ENCODE data around the gene TACR1. TPM values are rescaled to one million over a fixed set of nuclear protein-coding genes. Genes with fewer than 3 reads are reported as not detected.

Gene TACR1
- polyA plus RNA-seq, 2 donors = 0.35 to 0.72 TPM

GRCh38 chr2:75031906-75032803 is 167.2 kb downstream of the TACR1 start:
- no peaks in the 10 kb centered on the region for H3K4me1 ChIP-seq (ENCODE audit: control insufficient read depth in 2 of 2, insufficient read depth in 2 of 2, low read length in 1 of 2)
- H3K9me3 ChIP-seq (ENCODE audit: control insufficient read depth in 2 of 2, insufficient read depth in 1 of 2, low read depth in 1 of 2, low read length in 1 of 2) = no peaks in the 10 kb centered on the region
- 91 to 92% methylated on average over 5 of the region's 5 CpGs for WGBS, 2 donors
- no peaks in the 10 kb centered on the region for H3K27me3 ChIP-seq (ENCODE audit: control insufficient read depth in 1 of 2, insufficient read depth in 2 of 2, low read length in 2 of 2)
- no peak overlapping the region for H3K27ac ChIP-seq (ENCODE audit: low read depth in 2 of 2, low read length in 1 of 2)
- no peak overlapping the region for H3K4me3 ChIP-seq (ENCODE audit: low read depth in 1 of 2, low read length in 2 of 2)
- no peaks in the 10 kb centered on the region for H3K36me3 ChIP-seq (ENCODE audit: control insufficient read depth in 2 of 2, insufficient read depth in 2 of 2, low read length in 1 of 2)

GRCh38 chr2:75031171-75031570 is 168.1 kb downstream of the TACR1 start:
- H3K4me1 ChIP-seq (ENCODE audit: control insufficient read depth in 2 of 2, insufficient read depth in 2 of 2, low read length in 1 of 2) = no peaks in the 10 kb centered on the region
- 86 to 98% methylated on average over 6 of the region's 6 CpGs for WGBS, 2 donors
- H3K4me3 ChIP-seq (ENCODE audit: low read depth in 1 of 2, low read length in 2 of 2) = no peak overlapping the region
- H3K9me3 ChIP-seq (ENCODE audit: control insufficient read depth in 2 of 2, insufficient read depth in 1 of 2, low read depth in 1 of 2, low read length in 1 of 2) = no peaks in the 10 kb centered on the region
- no peaks in the 10 kb centered on the region for H3K27me3 ChIP-seq (ENCODE audit: control insufficient read depth in 1 of 2, insufficient read depth in 2 of 2, low read length in 2 of 2)
- no peaks in the 10 kb centered on the region for H3K36me3 ChIP-seq (ENCODE audit: control insufficient read depth in 2 of 2, insufficient read depth in 2 of 2, low read length in 1 of 2)
- no peak overlapping the region for H3K27ac ChIP-seq (ENCODE audit: low read depth in 2 of 2, low read length in 1 of 2)

GRCh38 chr2:75030218-75031009 is 168.9 kb downstream of the TACR1 start:
- Histone ChIP-seq H3K36me3 (ENCODE audit: control insufficient read depth in 2 of 2, insufficient read depth in 2 of 2, low read length in 1 of 2) (no peaks in the 10 kb centered on the region), H3K4me1 (ENCODE audit: control insufficient read depth in 2 of 2, insufficient read depth in 2 of 2, low read length in 1 of 2) (no peaks in the 10 kb centered on the region), H3K27ac (ENCODE audit: low read depth in 2 of 2, low read length in 1 of 2) (no peak overlapping the region), H3K9me3 (ENCODE audit: control insufficient read depth in 2 of 2, insufficient read depth in 1 of 2, low read depth in 1 of 2, low read length in 1 of 2) (no peaks in the 10 kb centered on the region), H3K27me3 (ENCODE audit: control insufficient read depth in 1 of 2, insufficient read depth in 2 of 2, low read length in 2 of 2) (no peaks in the 10 kb centered on the region), H3K4me3 (ENCODE audit: low read depth in 1 of 2, low read length in 2 of 2) (no peak overlapping the region)
- WGBS, 2 donors = 85 to 89% methylated on average over 3 of the region's 3 CpGs

- Histone ChIP-seq H3K27ac (ENCODE audit: low read depth in 2 of 2, low read length in 1 of 2) (no peak overlapping the region), H3K9me3 (ENCODE audit: control insufficient read depth in 2 of 2, insufficient read depth in 1 of 2, low read depth in 1 of 2, low read length in 1 of 2) (no peaks in the 10 kb centered on the region), H3K36me3 (ENCODE audit: control insufficient read depth in 2 of 2, insufficient read depth in 2 of 2, low read length in 1 of 2) (no peaks in the 10 kb centered on the region), H3K27me3 (ENCODE audit: control insufficient read depth in 1 of 2, insufficient read depth in 2 of 2, low read length in 2 of 2) (no peaks in the 10 kb centered on the region), H3K4me1 (ENCODE audit: control insufficient read depth in 2 of 2, insufficient read depth in 2 of 2, low read length in 1 of 2) (no peaks in the 10 kb centered on the region), H3K4me3 (ENCODE audit: low read depth in 1 of 2, low read length in 2 of 2) (no peak overlapping the region)
- WGBS, 2 donors = 97% methylated on average over 2 of the region's 2 CpGs
These were observed 171.4 kb downstream of the TACR1 start for GRCh38 chr2:75027886-75028285.

- Histone ChIP-seq H3K36me3 (ENCODE audit: control insufficient read depth in 2 of 2, insufficient read depth in 2 of 2, low read length in 1 of 2) (no peaks in the 10 kb centered on the region), H3K4me1 (ENCODE audit: control insufficient read depth in 2 of 2, insufficient read depth in 2 of 2, low read length in 1 of 2) (no peaks in the 10 kb centered on the region), H3K27me3 (ENCODE audit: control insufficient read depth in 1 of 2, insufficient read depth in 2 of 2, low read length in 2 of 2) (no peaks in the 10 kb centered on the region), H3K4me3 (ENCODE audit: low read depth in 1 of 2, low read length in 2 of 2) (no peak overlapping the region), H3K27ac (ENCODE audit: low read depth in 2 of 2, low read length in 1 of 2) (no peak overlapping the region), H3K9me3 (ENCODE audit: control insufficient read depth in 2 of 2, insufficient read depth in 1 of 2, low read depth in 1 of 2, low read length in 1 of 2) (no peaks in the 10 kb centered on the region)
- WGBS, 2 donors = 87 to 91% methylated on average over 2 of the region's 2 CpGs
These were observed 173.5 kb downstream of the TACR1 start for GRCh38 chr2:75025633-75026380.

- H3K4me3 ChIP-seq (ENCODE audit: low read depth in 1 of 2, low read length in 2 of 2) = no peak overlapping the region
- no peak overlapping the region for H3K27ac ChIP-seq (ENCODE audit: low read depth in 2 of 2, low read length in 1 of 2)
- H3K9me3 ChIP-seq (ENCODE audit: control insufficient read depth in 2 of 2, insufficient read depth in 1 of 2, low read depth in 1 of 2, low read length in 1 of 2) = no peaks in the 10 kb centered on the region
- H3K36me3 ChIP-seq (ENCODE audit: control insufficient read depth in 2 of 2, insufficient read depth in 2 of 2, low read length in 1 of 2) = no peaks in the 10 kb centered on the region
- H3K4me1 ChIP-seq (ENCODE audit: control insufficient read depth in 2 of 2, insufficient read depth in 2 of 2, low read length in 1 of 2) = no peaks in the 10 kb centered on the region
- H3K27me3 ChIP-seq (ENCODE audit: control insufficient read depth in 1 of 2, insufficient read depth in 2 of 2, low read length in 2 of 2) = no peaks in the 10 kb centered on the region
These were observed 174.1 kb downstream of the TACR1 start for GRCh38 chr2:75025216-75025615.

GRCh38 chr2:75023666-75024455 is 175.5 kb downstream of the TACR1 start:
- no peaks in the 10 kb centered on the region for H3K9me3 ChIP-seq (ENCODE audit: control insufficient read depth in 2 of 2, insufficient read depth in 1 of 2, low read depth in 1 of 2, low read length in 1 of 2)
- H3K4me1 ChIP-seq (ENCODE audit: control insufficient read depth in 2 of 2, insufficient read depth in 2 of 2, low read length in 1 of 2) = no peaks in the 10 kb centered on the region
- H3K27ac ChIP-seq (ENCODE audit: low read depth in 2 of 2, low read length in 1 of 2) = no peak overlapping the region
- no peaks in the 10 kb centered on the region for H3K27me3 ChIP-seq (ENCODE audit: control insufficient read depth in 1 of 2, insufficient read depth in 2 of 2, low read length in 2 of 2)
- no peaks in the 10 kb centered on the region for H3K36me3 ChIP-seq (ENCODE audit: control insufficient read depth in 2 of 2, insufficient read depth in 2 of 2, low read length in 1 of 2)
- no peak overlapping the region for H3K4me3 ChIP-seq (ENCODE audit: low read depth in 1 of 2, low read length in 2 of 2)
- WGBS, 2 donors = 94% methylated on average over 3 of the region's 3 CpGs

- H3K4me1 ChIP-seq (ENCODE audit: control insufficient read depth in 2 of 2, insufficient read depth in 2 of 2, low read length in 1 of 2) = no peaks in the 10 kb centered on the region
- H3K36me3 ChIP-seq (ENCODE audit: control insufficient read depth in 2 of 2, insufficient read depth in 2 of 2, low read length in 1 of 2) = no peaks in the 10 kb centered on the region
- H3K9me3 ChIP-seq (ENCODE audit: control insufficient read depth in 2 of 2, insufficient read depth in 1 of 2, low read depth in 1 of 2, low read length in 1 of 2) = no peaks in the 10 kb centered on the region
- H3K4me3 ChIP-seq (ENCODE audit: low read depth in 1 of 2, low read length in 2 of 2) = no peak overlapping the region
- no peak overlapping the region for H3K27ac ChIP-seq (ENCODE audit: low read depth in 2 of 2, low read length in 1 of 2)
- no peaks in the 10 kb centered on the region for H3K27me3 ChIP-seq (ENCODE audit: control insufficient read depth in 1 of 2, insufficient read depth in 2 of 2, low read length in 2 of 2)
- 65 to 67% methylated on average over 1 of the region's 1 CpG for WGBS, 2 donors
These were observed 176.8 kb downstream of the TACR1 start for GRCh38 chr2:75022516-75022915.

GRCh38 chr2:75021672-75022071 is 177.6 kb downstream of the TACR1 start:
- no peaks in the 10 kb centered on the region for H3K36me3 ChIP-seq (ENCODE audit: control insufficient read depth in 2 of 2, insufficient read depth in 2 of 2, low read length in 1 of 2)
- no peaks in the 10 kb centered on the region for H3K9me3 ChIP-seq (ENCODE audit: control insufficient read depth in 2 of 2, insufficient read depth in 1 of 2, low read depth in 1 of 2, low read length in 1 of 2)
- H3K27ac ChIP-seq (ENCODE audit: low read depth in 2 of 2, low read length in 1 of 2) = no peak overlapping the region
- WGBS, 2 donors = 80 to 86% methylated on average over 1 of the region's 1 CpG
- H3K4me1 ChIP-seq (ENCODE audit: control insufficient read depth in 2 of 2, insufficient read depth in 2 of 2, low read length in 1 of 2) = no peaks in the 10 kb centered on the region
- H3K4me3 ChIP-seq (ENCODE audit: low read depth in 1 of 2, low read length in 2 of 2) = no peak overlapping the region
- H3K27me3 ChIP-seq (ENCODE audit: control insufficient read depth in 1 of 2, insufficient read depth in 2 of 2, low read length in 2 of 2) = no peaks in the 10 kb centered on the region
